Adrenal gland (tissue), 12 donors: ENCODE results near the gene HNRNPUL1. TPM values are rescaled to one million over a fixed set of nuclear protein-coding genes. Genes with fewer than 3 reads are reported as not detected.

ENCODE experiments used
- DNase-seq, 7 donors: peaks; one replicate each; pipeline ENCODE4 v3.0.0-alpha.2; 2019 to 2020
- H3K27ac ChIP-seq, 5 donors: fragments of 200-600 bp; sonication (generic) in 4 of 5; 1 replicate in 3 of 5; 2 replicates in 2 of 5; pipeline versions ENCODE4 v1.5.1 to v1.8.0; 2016 to 2020; ENCODE audit warnings: mild to moderate bottlenecking in 1 of 5
- H3K27me3 ChIP-seq: fragments of 200-600 bp; 2 replicates; pipeline ENCODE4 v1.8.0; 2021
- H3K36me3 ChIP-seq, 2 donors: fragments of 200-600 bp; replicated peaks in 1 of 2; 1 replicate in 1 of 2; 2 replicates in 1 of 2; pipeline versions ENCODE4 v1.5.1 to v1.8.0; 2018 to 2022
- H3K4me1 ChIP-seq, 2 donors: fragments of 200-600 bp; replicated peaks in 1 of 2; 1 replicate in 1 of 2; 2 replicates in 1 of 2; pipeline versions ENCODE4 v1.5.1 to v1.8.0; 2018 to 2021
- H3K4me3 ChIP-seq, 4 donors: fragments of 200-600 bp; sonication (generic) in 3 of 4; one replicate each; pipeline ENCODE4 v1.5.1; 2016 to 2018
- H3K9me3 ChIP-seq, 3 donors: fragments of 200-600 bp; sonication (generic) in 1 of 3; replicated peaks in 1 of 3; 1 replicate in 2 of 3; 2 replicates in 1 of 3; pipeline versions ENCODE4 v1.5.1 to v1.8.0; 2016 to 2021
- CTCF ChIP-seq, 6 experiments: fragments of 450-650 bp in 4 of 6; fragments of 200-600 bp in 2 of 6; sonication (generic) in 1 of 6; IDR thresholded peaks; 1 replicate in 5 of 6; 2 replicates in 1 of 6; pipeline versions ENCODE4 v1.5.1 to v1.8.0; 2016 to 2021; ENCODE audit warnings: antibody characterized with exemption in 6 of 6, mild to moderate bottlenecking in 2 of 6, moderate library complexity in 1 of 6
- POLR2A ChIP-seq, 2 donors: fragments of 450-650 bp; IDR thresholded peaks; one replicate each; pipeline ENCODE4 v1.6.1; 2017; ENCODE audit warnings: antibody characterized with exemption in 2 of 2, mild to moderate bottlenecking in 2 of 2, moderate library complexity in 1 of 2
- WGBS, 4 donors: extraction: QIAGEN DNeasy Blood & Tissue Kit in 2 of 4; methylation state at CpG; one replicate each; pipeline versions ENCODE4 v1.1.5 to v1.1.7; 2013 to 2017; 5-methylcytosine and 5-hydroxymethylcytosine counted together
- intact Hi-C, 2 donors: fragments of 100-400 bp; cut with DNase I; formaldehyde crosslinking; loops; one replicate each; pipeline versions ENCODE4 v1.14.1 to v1.15.0; 2022 to 2023
- polyA plus RNA-seq, 3 donors: library from polyadenylated mRNA; stranded (reverse); fragments of 200-250 nt in 2 of 3; fragments of 350-450 nt in 1 of 3; fragmentation: Illumina TruSeq in 1 of 3; extraction: RNeasy Lipid Tissue Mini Kit (QIAGEN cat#74804) in 1 of 3; gene quantifications; one replicate each; pipeline ENCODE4 v1.2.3, GENCODE V29; 2013 to 2014
- total RNA-seq, 9 donors: library from RNA; depleted of rRNA in 4 of 9; stranded (reverse); fragments of >200 nt in 4 of 9; fragments of 120-200 nt in 1 of 9; fragmentation: NEBNext Ultra II Directional in 1 of 9; extraction: Animal tissue kit (Norgen Biotek cat#: 25700) in 1 of 9; gene quantifications; one replicate each; pipeline versions ENCODE4 v1.1.0 to v1.2.4, GENCODE V29; 2013 to 2023
- donor health status: healthy with polysubstance abuse.
- donor health status: Bipolar disorder and iron deficiency.
- donor health status: DM: yes; HTN: yes; CAD: no.
- donor health status: DM: no; HTN: no; CAD: no.
- donor health status: DM: no; HTN: no; CAD: no.
- donor health status: DM: yes; HTN: yes; CAD: no.

HNRNPUL1 gene
- total and polyA plus RNA-seq, 12 donors: 55.8 to 175 (median 142) TPM

- intact Hi-C loops: no loop called here
- WGBS, 4 donors: 62 to 95% (median 70%) methylated on average over 3 to 5 of the region's 5 CpGs
- DNase-seq: no peak
- no peaks in the 10 kb centered on the region for H3K9me3 ChIP-seq
- H3K4me3 ChIP-seq: no peak overlapping the region
- H3K36me3 ChIP-seq: peaks cover 0 to 28% of the 10 kb centered on the region in 2 donors
- H3K4me1 ChIP-seq: no peaks in the 10 kb centered on the region
- no peaks in the 10 kb centered on the region for H3K27me3 ChIP-seq
- peak overlapping the region in 2 of 5 donors; percentile 30 to 65 for H3K27ac ChIP-seq
- TF ChIP-seq POLR2A (IDR thresholded peaks at IDR 0.05) (no peak), CTCF (IDR thresholded peaks at IDR 0.05) (no peak)
Observed at GRCh38 chr19:41334793-41335192, 70.6 kb downstream of the HNRNPUL1 start.

- no peak for TF ChIP-seq POLR2A (IDR thresholded peaks at IDR 0.05)
- no peak for TF ChIP-seq CTCF (IDR thresholded peaks at IDR 0.05)
- Histone ChIP-seq H3K27ac (no peak overlapping the region), H3K4me3 (no peak overlapping the region), H3K9me3 (no peaks in the 10 kb centered on the region), H3K36me3 (peaks cover 0 to 22% of the 10 kb centered on the region in 2 donors), H3K4me1 (no peaks in the 10 kb centered on the region), H3K27me3 (no peaks in the 10 kb centered on the region)
- WGBS, 4 donors: 86 to 94% (median 88%) methylated on average over 5 to 10 of the region's 10 CpGs
- intact Hi-C loops: no loop called here
- no peak for DNase-seq
Observed at GRCh38 chr19:41335467-41335866, 71.3 kb downstream of the HNRNPUL1 start.

GRCh38 chr19:41339936-41340335 is 75.8 kb downstream of the HNRNPUL1 start:
- WGBS, 4 donors: 96 to 99% (median 97%) methylated on average over 5 of the region's 5 CpGs
- H3K4me1 ChIP-seq: no peaks in the 10 kb centered on the region
- intact Hi-C loops: no loop called here
- no peaks in the 10 kb centered on the region for H3K9me3 ChIP-seq
- no peak overlapping the region for H3K27ac ChIP-seq
- H3K4me3 ChIP-seq: no peak overlapping the region
- H3K27me3 ChIP-seq: no peaks in the 10 kb centered on the region
- no peak for DNase-seq
- peaks cover 0 to 23% of the 10 kb centered on the region in 2 donors for H3K36me3 ChIP-seq
- TF ChIP-seq CTCF (IDR thresholded peaks at IDR 0.05): no peak
- TF ChIP-seq POLR2A (IDR thresholded peaks at IDR 0.05): no peak

GRCh38 chr19:41341669-41342490 is 77.7 kb downstream of the HNRNPUL1 start:
- Histone ChIP-seq H3K27me3 (no peaks in the 10 kb centered on the region), H3K36me3 (peaks cover 0 to 34% of the 10 kb centered on the region in 2 donors), H3K9me3 (no peaks in the 10 kb centered on the region), H3K4me3 (no peak overlapping the region), H3K4me1 (no peaks in the 10 kb centered on the region), H3K27ac (no peak overlapping the region)
- TF ChIP-seq POLR2A (IDR thresholded peaks at IDR 0.05): no peak
- no peak for TF ChIP-seq CTCF (IDR thresholded peaks at IDR 0.05)
- DNase-seq: no peak
- WGBS, 4 donors: 74 to 90% (median 86%) methylated on average over 16 to 20 of the region's 20 CpGs
- intact Hi-C loops: no loop called here
